BE2C (cell line): ENCODE measurements around the gene SERPINI1.

Source experiments
- DNase-seq: peaks from one replicate; pipeline ENCODE4 v3.0.0-alpha.2; 2020
- H3K27me3 ChIP-seq: fragments of 250-450 bp; sonication (Bioruptor Pico); 2 replicates; pipeline ENCODE4 v1.5.1; 2020; ENCODE audit warnings: mild to moderate bottlenecking
- H3K36me3 ChIP-seq: fragments of 250-450 bp; sonication (Bioruptor Pico); 2 replicates; pipeline ENCODE4 v1.5.1; 2020; ENCODE audit warnings: mild to moderate bottlenecking
- H3K4me1 ChIP-seq: fragments of 250-450 bp; sonication (Bioruptor Pico); 2 replicates; pipeline ENCODE4 v1.5.1; 2020
- H3K4me3 ChIP-seq: 2 replicates; pipeline ENCODE4 v1.5.1; 2011; ENCODE audit warnings: low read depth, low read length
- H3K9me3 ChIP-seq: fragments of 250-450 bp; sonication (Bioruptor Pico); 2 replicates; pipeline ENCODE4 v1.5.1; 2020
- TF ChIP-seq, protein P1 (sequence below): IDR thresholded peaks from 2 replicates; pipeline ENCODE4 v1.5.1; 2012; ENCODE audit warnings: mild to moderate bottlenecking, low read depth, low read length

SERPINI1 gene

GRCh38 chr3:167874671-167875372, 139.3 kb downstream of the SERPINI1 start:
- H3K36me3 ChIP-seq = no peaks in the 10 kb centered on the region
- TF ChIP-seq, protein P1, sequence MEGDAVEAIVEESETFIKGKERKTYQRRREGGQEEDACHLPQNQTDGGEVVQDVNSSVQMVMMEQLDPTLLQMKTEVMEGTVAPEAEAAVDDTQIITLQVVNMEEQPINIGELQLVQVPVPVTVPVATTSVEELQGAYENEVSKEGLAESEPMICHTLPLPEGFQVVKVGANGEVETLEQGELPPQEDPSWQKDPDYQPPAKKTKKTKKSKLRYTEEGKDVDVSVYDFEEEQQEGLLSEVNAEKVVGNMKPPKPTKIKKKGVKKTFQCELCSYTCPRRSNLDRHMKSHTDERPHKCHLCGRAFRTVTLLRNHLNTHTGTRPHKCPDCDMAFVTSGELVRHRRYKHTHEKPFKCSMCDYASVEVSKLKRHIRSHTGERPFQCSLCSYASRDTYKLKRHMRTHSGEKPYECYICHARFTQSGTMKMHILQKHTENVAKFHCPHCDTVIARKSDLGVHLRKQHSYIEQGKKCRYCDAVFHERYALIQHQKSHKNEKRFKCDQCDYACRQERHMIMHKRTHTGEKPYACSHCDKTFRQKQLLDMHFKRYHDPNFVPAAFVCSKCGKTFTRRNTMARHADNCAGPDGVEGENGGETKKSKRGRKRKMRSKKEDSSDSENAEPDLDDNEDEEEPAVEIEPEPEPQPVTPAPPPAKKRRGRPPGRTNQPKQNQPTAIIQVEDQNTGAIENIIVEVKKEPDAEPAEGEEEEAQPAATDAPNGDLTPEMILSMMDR = no peak

More at GRCh38 chr3:167874671-167875372, 139.3 kb downstream of the SERPINI1 start:
- Histone ChIP-seq H3K4me1 (no peaks in the 10 kb centered on the region), H3K27me3 (peaks cover 7% of the 10 kb centered on the region; the same call in 1 of the 2 replicates), H3K4me3 (no peak overlapping the region), H3K9me3 (no peaks in the 10 kb centered on the region)
- DNase-seq = no peak
